Common myeloid progenitor, CD34-positive (primary cell): ENCODE measurements around the gene PVALEF.

Experiments
- CTCF ChIA-PET: fragments of 350-600 bp; sonication (Branson Sonifier 250); formaldehyde crosslinking; loops from one replicate; lab custom pipeline; 2021; ENCODE audit warnings: antibody characterized with exemption; lab: Charles Lee
- POLR2A ChIA-PET: fragments of 350-600 bp; sonication (Branson Sonifier 250); formaldehyde crosslinking; loops from one replicate; lab custom pipeline; 2021; ENCODE audit warnings: antibody characterized with exemption; lab: Charles Lee
- DNase-seq, 3 donors: peaks; one replicate each; pipeline versions ENCODE4 v3.0.0 to v3.0.0-alpha.2; 2013
- H3K27ac ChIP-seq, 2 experiments: 1 replicate in 1 of 2; 2 replicates in 1 of 2; pipeline ENCODE4 v1.7.0; 2013; ENCODE audit warnings: inconsistent platforms in 2 of 2, low read length in 2 of 2, mild to moderate bottlenecking in 2 of 2, low read depth in 1 of 2, moderate library complexity in 1 of 2; ENCODE audit not compliant: severe bottlenecking in 2 of 2, insufficient read depth in 1 of 2, poor library complexity in 1 of 2
- H3K27me3 ChIP-seq, 5 experiments: replicated peaks in 2 of 5; 1 replicate in 3 of 5; 2 replicates in 2 of 5; pipeline versions ENCODE4 v1.6.1 to v1.7.0; 2013; ENCODE audit warnings: low read length in 4 of 5, mild to moderate bottlenecking in 2 of 5, moderate library complexity in 2 of 5, inconsistent platforms in 1 of 5; ENCODE audit not compliant: insufficient read depth in 5 of 5, control insufficient read depth in 4 of 5
- H3K36me3 ChIP-seq, 4 experiments: 1 replicate in 2 of 4; 2 replicates in 2 of 4; pipeline versions ENCODE4 v1.6.1 to v1.7.0; 2013; ENCODE audit warnings: low read length in 3 of 4, control low read depth in 1 of 4, mild to moderate bottlenecking in 1 of 4; ENCODE audit not compliant: control insufficient read depth in 4 of 4, insufficient read depth in 4 of 4
- H3K4me1 ChIP-seq, 4 experiments: 1 replicate in 3 of 4; 2 replicates in 1 of 4; pipeline versions ENCODE4 v1.6.1 to v1.7.1; 2013; ENCODE audit warnings: low read length in 3 of 4, mild to moderate bottlenecking in 3 of 4, control low read depth in 1 of 4, inconsistent platforms in 1 of 4, moderate library complexity in 1 of 4; ENCODE audit not compliant: control insufficient read depth in 4 of 4, insufficient read depth in 4 of 4; ENCODE audit errors: control extremely low read depth in 1 of 4
- H3K4me3 ChIP-seq, 7 experiments: 1 replicate in 4 of 7; 2 replicates in 3 of 7; pipeline versions ENCODE4 v1.5.1 to v1.7.0; 2013; ENCODE audit warnings: mild to moderate bottlenecking in 7 of 7, low read length in 6 of 7, moderate library complexity in 6 of 7, inconsistent platforms in 2 of 7, low read depth in 2 of 7, control low read depth in 1 of 7; ENCODE audit not compliant: insufficient read depth in 4 of 7, control insufficient read depth in 1 of 7; ENCODE audit errors: extremely low read depth in 1 of 7
- H3K9me3 ChIP-seq, 5 experiments: 1 replicate in 4 of 5; 2 replicates in 1 of 5; pipeline versions ENCODE4 v1.6.1 to v1.7.1; 2013; ENCODE audit warnings: low read length in 4 of 5, mild to moderate bottlenecking in 2 of 5, inconsistent platforms in 1 of 5, low read depth in 1 of 5, moderate library complexity in 1 of 5; ENCODE audit not compliant: control insufficient read depth in 4 of 5, insufficient read depth in 2 of 5; ENCODE audit errors: control extremely low read depth in 1 of 5
- WGBS: methylation state at CpG from one replicate; pipeline ENCODE4 v1.1.5; 2013; ENCODE audit not compliant: insufficient coverage; 5-methylcytosine and 5-hydroxymethylcytosine counted together

PVALEF gene

DNA sequence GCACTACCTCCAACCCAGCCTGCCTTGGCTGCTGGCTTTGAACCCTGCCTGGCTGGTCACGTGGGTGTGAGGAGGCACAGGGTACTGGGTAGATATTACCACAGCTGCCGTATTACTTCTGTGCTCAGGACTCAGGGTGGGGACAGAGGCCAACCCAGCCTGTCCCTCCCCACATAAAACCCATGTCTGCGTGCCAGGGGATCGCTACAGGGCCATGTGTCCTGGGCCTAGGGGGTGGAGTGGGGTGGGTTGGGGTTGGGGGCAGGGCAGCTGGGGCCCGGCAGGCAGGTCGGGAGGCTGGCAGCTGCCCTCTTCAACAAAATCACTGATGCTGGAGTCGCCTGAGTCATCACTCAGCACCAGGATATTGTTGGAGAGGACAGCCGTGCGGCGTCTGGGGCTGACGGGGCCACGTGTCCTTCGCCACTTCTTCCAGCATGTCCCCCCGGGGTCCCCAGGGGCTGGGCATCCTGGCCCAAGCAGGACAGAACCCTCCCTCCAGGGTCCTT lies 39.7 kb upstream of the PVALEF start:
- ChIA-PET CTCF (interaction anchor here (0.8 kb wide), 1 partner anchor 10 kb away, joined by 3 read pairs; no protein-coding TSS in a partner anchor), POLR2A (interaction anchor here (0.6 to 1.1 kb wide), 2 partner anchors 9 to 101 kb away, joined by 3 read pairs; no protein-coding TSS in a partner anchor)
- DNase-seq = no peak
- Histone ChIP-seq H3K9me3 (no peaks in the 10 kb centered on the region), H3K27me3 (no peaks in the 10 kb centered on the region), H3K4me1 (no peaks in the 10 kb centered on the region), H3K36me3 (no peaks in the 10 kb centered on the region), H3K27ac (no peak overlapping the region), H3K4me3 (no peak overlapping the region)
- 97% methylated on average over 11 of the region's 14 CpGs for WGBS

DNA sequence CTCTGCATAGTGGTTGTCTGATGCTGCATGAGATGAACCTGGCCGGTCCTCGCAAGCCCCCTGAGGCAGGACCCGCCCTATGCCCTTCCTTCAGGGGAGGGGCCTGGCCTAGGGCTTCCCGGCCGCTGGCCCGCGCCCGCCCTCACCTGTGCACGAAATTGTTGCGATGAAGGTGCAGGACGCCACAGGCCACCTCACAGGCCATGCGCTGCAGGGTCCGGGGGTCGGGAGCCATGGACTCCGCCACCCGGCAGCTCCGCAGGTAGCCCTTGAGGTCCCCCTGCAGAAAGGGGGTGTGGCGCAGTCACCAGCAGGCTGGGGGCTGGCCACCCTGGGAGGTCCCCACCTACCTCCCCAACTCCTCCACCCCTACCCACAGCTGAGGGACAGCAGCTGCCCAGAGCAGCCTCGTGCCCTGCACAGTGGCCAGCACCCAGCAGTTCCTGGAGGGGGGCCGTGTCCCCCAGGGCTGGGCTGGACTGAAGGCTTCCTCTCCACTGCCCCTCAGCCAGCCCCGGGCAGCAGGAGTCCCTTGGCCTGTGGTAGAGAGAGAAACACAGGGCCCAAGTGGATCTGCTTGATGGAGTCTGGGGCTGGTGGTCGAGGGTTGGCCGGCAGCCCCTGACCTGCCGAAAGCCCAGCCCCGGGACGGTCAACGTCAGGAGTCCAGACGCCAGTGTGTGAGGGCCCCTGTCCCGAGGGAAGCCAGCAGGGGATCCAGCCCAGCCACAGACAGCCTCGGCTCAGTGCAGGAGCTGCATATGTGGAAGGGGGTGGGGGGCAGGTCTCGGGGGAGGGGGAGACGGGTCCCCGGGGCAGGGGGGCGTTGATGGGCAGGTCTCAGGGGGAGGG lies 38.8 kb upstream of the PVALEF start:
- CTCF ChIA-PET = no interaction called here
- no peak for DNase-seq

DNA sequence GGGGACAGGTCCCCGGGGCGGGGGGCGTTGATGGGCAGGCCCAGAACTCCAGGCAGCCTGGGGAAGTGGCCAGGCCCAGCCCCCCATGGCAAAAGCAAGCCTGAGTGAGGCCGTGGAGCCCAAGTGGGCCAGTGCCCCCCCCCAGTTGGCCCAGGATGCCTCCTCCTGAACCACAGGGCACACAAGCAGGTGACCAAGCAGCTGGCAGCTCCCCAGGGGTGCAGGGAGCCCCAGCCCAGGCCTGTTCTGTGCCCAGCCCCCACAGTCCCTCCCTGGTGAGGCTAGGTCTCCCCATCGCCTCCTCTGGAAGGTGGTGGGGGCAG lies 38.2 kb upstream of the PVALEF start:
- no peaks in the 10 kb centered on the region for H3K36me3 ChIP-seq
- WGBS = 80% methylated on average over 5 of the region's 5 CpGs
- H3K4me1 ChIP-seq = no peaks in the 10 kb centered on the region
- no peak for DNase-seq
- POLR2A ChIA-PET = no interaction called here
- no peak overlapping the region for H3K4me3 ChIP-seq
- no peaks in the 10 kb centered on the region for H3K27me3 ChIP-seq
- H3K27ac ChIP-seq = no peak overlapping the region
- CTCF ChIA-PET = no interaction called here
- H3K9me3 ChIP-seq = no peaks in the 10 kb centered on the region

More for the DNA sequence above, 38.8 kb upstream of the PVALEF start:
- H3K27me3 ChIP-seq = no peaks in the 10 kb centered on the region
- H3K4me3 ChIP-seq = no peak overlapping the region
- WGBS = 96% methylated on average over 19 of the region's 34 CpGs
- H3K9me3 ChIP-seq = no peaks in the 10 kb centered on the region
- POLR2A ChIA-PET = interaction anchor here (1.1 kb wide), 1 partner anchor 10 kb away, joined by 3 read pairs; no protein-coding TSS in a partner anchor
- no peaks in the 10 kb centered on the region for H3K36me3 ChIP-seq
- no peak overlapping the region for H3K27ac ChIP-seq
- no peaks in the 10 kb centered on the region for H3K4me1 ChIP-seq

DNA sequence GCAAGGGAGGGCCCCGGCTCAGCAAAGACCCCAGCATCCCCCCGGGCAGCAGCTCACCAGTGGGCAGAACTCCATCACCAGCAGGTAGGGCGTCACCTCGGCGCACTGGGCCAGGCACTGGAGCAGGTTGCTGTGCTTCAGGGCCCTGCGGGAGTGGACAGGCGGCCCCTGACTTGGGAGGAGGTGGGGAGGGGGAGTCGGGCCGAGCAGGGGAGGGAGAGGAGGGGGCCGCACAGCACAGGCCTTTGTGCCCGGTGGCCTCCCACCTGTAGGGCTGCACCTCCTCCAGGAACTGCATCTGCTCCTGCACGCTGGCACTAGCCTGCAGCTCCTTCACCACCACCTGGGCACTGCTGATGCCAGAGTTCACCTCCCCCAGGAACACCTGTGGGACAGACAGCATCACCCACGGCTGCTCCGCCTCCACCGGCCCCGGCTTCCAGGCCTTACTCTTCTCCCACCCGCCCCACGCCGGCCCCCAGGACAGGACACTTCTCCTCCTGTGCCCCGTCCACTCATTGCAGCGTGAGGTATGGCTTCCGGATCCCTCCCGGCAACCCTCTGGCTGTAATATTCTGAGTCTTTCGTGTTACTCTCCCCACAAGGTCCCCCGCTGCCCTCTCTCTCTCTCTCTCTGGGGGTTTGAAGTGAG lies 37.7 kb upstream of the PVALEF start:
- Histone ChIP-seq H3K9me3 (no peaks in the 10 kb centered on the region), H3K27me3 (no peaks in the 10 kb centered on the region), H3K36me3 (no peaks in the 10 kb centered on the region), H3K27ac (no peak overlapping the region), H3K4me1 (no peaks in the 10 kb centered on the region), H3K4me3 (no peak overlapping the region)
- ChIA-PET POLR2A (no interaction called here), CTCF (no interaction called here)
- WGBS = 89% methylated on average over 18 of the region's 25 CpGs
- no peak for DNase-seq

DNA sequence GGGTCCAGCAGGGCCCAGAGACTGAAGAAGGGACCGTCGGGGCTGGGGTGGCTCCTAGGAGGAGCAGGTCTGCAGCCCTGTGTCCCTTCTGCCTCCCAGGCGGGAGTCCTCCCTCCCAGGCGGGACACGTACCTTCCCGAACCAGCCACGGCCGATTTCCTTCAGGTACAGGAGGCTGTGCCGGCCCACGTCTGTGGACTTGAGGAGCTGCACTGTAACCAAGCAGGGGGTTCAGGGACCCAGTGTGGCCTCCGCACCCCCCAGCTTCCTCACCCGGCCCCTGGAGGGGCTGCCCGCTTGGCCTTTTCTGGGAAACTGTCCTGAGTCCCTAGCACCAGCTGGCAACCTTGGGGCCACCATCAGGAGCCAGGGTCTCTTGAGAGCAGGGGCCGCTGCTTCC lies 37.0 kb upstream of the PVALEF start:
- no peak for DNase-seq
- WGBS = 93% methylated on average over 9 of the region's 14 CpGs
- Histone ChIP-seq H3K4me3 (no peak overlapping the region), H3K36me3 (no peaks in the 10 kb centered on the region), H3K4me1 (no peaks in the 10 kb centered on the region), H3K27me3 (no peaks in the 10 kb centered on the region), H3K27ac (no peak overlapping the region), H3K9me3 (no peaks in the 10 kb centered on the region)
- ChIA-PET CTCF (no interaction called here), POLR2A (no interaction called here)

DNA sequence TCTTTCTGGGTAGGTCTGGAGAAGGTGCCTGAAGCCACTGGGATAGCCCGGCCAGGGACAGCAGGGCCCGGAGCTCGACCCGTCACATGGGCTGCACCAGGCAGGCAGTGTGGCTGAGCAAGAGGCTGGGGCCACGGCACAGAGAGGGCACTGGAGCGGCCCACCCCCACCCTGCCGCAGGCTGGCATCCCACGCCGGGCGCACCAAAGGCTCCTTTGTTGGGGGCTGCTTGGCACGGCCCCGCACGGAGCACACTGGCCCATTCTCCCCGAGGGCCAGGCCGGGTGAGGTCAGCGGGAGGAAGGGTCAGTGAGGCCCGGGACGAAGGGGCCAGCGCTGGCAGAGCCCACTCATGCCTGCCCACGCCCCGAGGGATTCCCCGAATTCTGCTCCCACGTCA lies 36.5 kb upstream of the PVALEF start:
- H3K36me3 ChIP-seq = no peaks in the 10 kb centered on the region
- DNase-seq = no peak
- no peak overlapping the region for H3K4me3 ChIP-seq
- H3K4me1 ChIP-seq = no peaks in the 10 kb centered on the region
- H3K27ac ChIP-seq = no peak overlapping the region
- ChIA-PET POLR2A (interaction anchor here (0.5 kb wide), 1 partner anchor 136 kb away, joined by 3 read pairs; no protein-coding TSS in a partner anchor), CTCF (no interaction called here)
- WGBS = 98% methylated on average over 21 of the region's 23 CpGs
- no peaks in the 10 kb centered on the region for H3K9me3 ChIP-seq
- H3K27me3 ChIP-seq = no peaks in the 10 kb centered on the region

DNA sequence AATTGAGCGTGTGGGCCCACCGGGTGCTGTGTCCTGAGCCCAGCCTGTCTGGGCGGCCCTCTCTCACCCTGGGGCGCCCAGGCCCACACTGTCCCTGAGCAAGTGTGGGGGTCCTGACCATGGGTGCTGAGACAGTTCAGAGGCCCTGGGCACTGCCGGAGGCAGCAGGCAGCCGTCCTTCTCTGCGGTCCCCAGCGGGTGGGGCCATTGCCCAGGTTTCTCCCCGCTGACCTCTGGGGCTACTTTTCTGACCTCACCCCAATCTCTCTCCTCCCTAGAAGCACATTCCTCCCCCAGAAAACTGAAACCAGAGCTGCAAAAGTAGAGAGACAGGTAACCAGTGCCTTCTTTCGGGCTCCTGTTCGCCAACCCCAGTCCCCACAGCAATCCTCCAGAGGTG lies 36.0 kb upstream of the PVALEF start:
- 90% methylated on average over 7 of the region's 11 CpGs for WGBS
- ChIA-PET POLR2A (interaction anchor here (0.5 kb wide), 1 partner anchor 137 kb away, joined by 3 read pairs; no protein-coding TSS in a partner anchor), CTCF (no interaction called here)
- Histone ChIP-seq H3K36me3 (no peaks in the 10 kb centered on the region), H3K4me3 (no peak overlapping the region), H3K27ac (no peak overlapping the region), H3K9me3 (no peaks in the 10 kb centered on the region), H3K27me3 (no peaks in the 10 kb centered on the region), H3K4me1 (no peaks in the 10 kb centered on the region)
- no peak for DNase-seq
